ENCODE measurements around the gene CCDC141. TPM values are rescaled to one million over a fixed set of nuclear protein-coding genes. Genes with fewer than 3 reads are reported as not detected.

The CCDC141 gene
- total RNA-seq, 4 donors from 2014 or later = 1.6 to 10.3 (median 5.3) TPM

DNA sequence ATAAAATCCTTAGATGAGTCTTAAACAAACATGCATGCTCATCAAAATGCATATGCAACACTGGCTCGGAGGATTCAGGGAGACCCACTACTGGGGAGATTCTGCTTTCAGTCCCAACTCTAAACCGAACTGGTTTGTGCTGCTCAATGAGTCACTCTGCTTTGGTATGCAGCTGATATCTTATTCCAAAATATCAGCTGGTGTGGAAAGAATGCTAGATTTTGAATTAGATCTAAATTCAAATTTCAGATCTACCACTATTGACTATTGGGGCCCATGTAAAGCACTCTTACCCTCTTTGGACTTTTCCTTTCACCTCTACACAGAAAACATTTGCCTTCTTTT lies 203.5 kb downstream of the CCDC141 start:
- no peak for ATAC-seq

DNA sequence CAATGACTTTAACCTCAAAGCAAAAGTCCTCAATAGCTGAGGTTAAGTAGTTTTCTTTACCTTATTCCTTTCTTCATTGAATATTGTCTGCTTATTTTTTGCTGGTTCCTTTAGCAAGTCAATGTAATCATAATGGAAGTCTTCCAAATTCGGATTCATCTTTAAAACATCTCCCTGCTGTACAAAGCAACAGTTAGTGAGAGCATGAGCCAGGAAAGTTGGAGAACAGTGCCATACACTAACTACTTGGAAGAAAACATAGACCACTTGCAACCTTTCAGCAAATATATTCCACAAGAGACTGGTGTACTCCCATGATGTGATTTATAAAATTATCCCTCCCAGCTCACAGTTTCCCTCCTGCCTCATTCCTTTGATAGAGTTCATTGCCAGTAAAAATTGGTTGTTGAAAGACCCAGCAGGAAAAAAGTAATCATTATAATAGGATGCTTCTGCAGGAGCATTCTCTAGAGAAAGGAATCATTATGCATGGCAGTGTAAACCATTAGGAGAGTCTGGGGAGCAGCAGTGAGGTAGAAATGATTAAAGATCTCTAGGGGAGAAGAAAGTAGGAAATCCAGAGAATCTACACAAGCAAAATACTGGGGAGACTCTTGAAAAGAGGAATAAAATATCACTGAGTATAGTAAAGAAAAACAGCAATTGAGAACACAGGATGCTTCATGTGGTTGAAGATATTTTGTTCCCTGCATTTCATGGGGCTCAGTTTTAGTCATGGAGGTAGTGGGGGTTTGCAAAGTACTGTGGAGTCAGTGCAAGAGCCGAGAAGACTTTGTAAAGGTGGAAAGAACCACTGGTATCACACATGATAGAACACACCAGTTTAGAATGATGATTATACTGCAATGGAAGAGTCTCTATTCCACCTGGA lies 204.1 kb downstream of the CCDC141 start:
- no peak for TF ChIP-seq POLR2AphosphoS5 (IDR thresholded peaks at IDR 0.05)
- TF ChIP-seq EP300 (IDR thresholded peaks at IDR 0.05) = no peak
- TF ChIP-seq POLR2A (IDR thresholded peaks at IDR 0.05) = no peak
- TF ChIP-seq, protein P1, sequence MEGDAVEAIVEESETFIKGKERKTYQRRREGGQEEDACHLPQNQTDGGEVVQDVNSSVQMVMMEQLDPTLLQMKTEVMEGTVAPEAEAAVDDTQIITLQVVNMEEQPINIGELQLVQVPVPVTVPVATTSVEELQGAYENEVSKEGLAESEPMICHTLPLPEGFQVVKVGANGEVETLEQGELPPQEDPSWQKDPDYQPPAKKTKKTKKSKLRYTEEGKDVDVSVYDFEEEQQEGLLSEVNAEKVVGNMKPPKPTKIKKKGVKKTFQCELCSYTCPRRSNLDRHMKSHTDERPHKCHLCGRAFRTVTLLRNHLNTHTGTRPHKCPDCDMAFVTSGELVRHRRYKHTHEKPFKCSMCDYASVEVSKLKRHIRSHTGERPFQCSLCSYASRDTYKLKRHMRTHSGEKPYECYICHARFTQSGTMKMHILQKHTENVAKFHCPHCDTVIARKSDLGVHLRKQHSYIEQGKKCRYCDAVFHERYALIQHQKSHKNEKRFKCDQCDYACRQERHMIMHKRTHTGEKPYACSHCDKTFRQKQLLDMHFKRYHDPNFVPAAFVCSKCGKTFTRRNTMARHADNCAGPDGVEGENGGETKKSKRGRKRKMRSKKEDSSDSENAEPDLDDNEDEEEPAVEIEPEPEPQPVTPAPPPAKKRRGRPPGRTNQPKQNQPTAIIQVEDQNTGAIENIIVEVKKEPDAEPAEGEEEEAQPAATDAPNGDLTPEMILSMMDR (IDR thresholded peaks at IDR 0.05) = no peak
- 29 to 53% methylated on average over 2 of the region's 2 CpGs for WGBS, 2 donors (ENCODE audit: low coverage in 1 of 2)
- Histone ChIP-seq H3K27ac (peak overlapping the region in 1 of 4 donors; percentile 61), H3K9me3 (no peaks in the 10 kb centered on the region), H3K27me3 (no peaks in the 10 kb centered on the region), H3K4me3 (no peak overlapping the region), H3K36me3 (no peaks in the 10 kb centered on the region), H3K4me1 (peaks cover 9 to 41% (median 18%) of the 10 kb centered on the region in 3 donors)
- no peak for ATAC-seq

More for the DNA sequence above, 203.5 kb downstream of the CCDC141 start:
- Histone ChIP-seq H3K9me3 (no peaks in the 10 kb centered on the region), H3K27me3 (no peaks in the 10 kb centered on the region), H3K27ac (no peak overlapping the region), H3K4me1 (peaks cover 9 to 41% (median 18%) of the 10 kb centered on the region in 3 donors), H3K4me3 (no peak overlapping the region), H3K36me3 (no peaks in the 10 kb centered on the region)
- 45 to 66% methylated on average over 2 of the region's 2 CpGs for WGBS, 2 donors (ENCODE audit: low coverage in 1 of 2)
- TF ChIP-seq, protein P1 (IDR thresholded peaks at IDR 0.05) = no peak
- TF ChIP-seq POLR2AphosphoS5 (IDR thresholded peaks at IDR 0.05) (no peak), EP300 (IDR thresholded peaks at IDR 0.05) (no peak)

DNA sequence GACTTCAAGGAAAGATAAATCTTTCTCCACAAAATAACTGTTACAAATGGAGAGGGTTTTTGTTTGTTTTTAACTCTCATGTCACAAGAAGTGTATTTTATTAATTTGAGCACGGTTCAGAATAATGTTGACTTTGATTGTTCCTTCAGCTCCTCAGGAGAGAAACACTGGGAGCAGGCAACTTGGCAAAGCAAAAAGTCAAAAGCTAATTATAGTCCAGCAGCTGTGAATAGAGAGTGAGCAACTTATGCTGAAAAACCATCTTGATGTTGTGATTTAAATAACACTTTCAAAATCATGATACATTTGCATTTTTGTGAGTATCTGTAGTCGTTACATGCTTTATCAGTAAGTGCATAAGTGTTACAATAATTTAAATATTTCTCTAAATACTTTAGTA lies 205.2 kb downstream of the CCDC141 start:
- ATAC-seq = no peak
- H3K9me3 ChIP-seq = no peaks in the 10 kb centered on the region
- H3K27me3 ChIP-seq = no peaks in the 10 kb centered on the region
- 20 to 35% methylated on average over 2 of the region's 2 CpGs for WGBS, 2 donors (ENCODE audit: low coverage in 1 of 2)
- H3K4me1 ChIP-seq = peaks cover 9 to 33% (median 18%) of the 10 kb centered on the region in 3 donors
- no peak overlapping the region for H3K4me3 ChIP-seq
- no peaks in the 10 kb centered on the region for H3K36me3 ChIP-seq
- H3K27ac ChIP-seq = peak overlapping the region in 2 of 4 donors; percentile 39 to 61
- TF ChIP-seq, protein P1 (IDR thresholded peaks at IDR 0.05) = no peak
- TF ChIP-seq POLR2A (IDR thresholded peaks at IDR 0.05) (no peak), POLR2AphosphoS5 (IDR thresholded peaks at IDR 0.05) (no peak), EP300 (IDR thresholded peaks at IDR 0.05) (no peak)

DNA sequence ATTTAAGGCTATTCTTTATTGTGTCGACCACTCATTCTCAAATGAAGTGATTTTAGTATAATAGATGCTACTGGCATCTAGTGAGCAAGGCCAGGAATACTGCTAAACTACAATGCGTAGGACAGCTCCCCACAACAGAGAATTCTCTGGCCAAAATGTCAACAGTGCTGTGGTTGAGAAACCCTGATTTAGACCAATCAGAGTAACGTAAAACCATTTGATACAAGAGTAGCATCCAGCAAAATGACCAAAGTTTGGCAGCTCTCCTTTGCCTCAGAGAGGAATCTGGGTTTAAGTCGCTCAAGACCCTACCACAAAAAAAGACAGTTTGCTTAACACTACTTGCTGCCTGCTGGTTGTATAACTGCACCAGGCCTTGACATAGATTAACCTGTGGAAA lies 205.7 kb downstream of the CCDC141 start:
- Histone ChIP-seq H3K4me3 (no peak overlapping the region), H3K4me1 (peaks cover 9 to 33% (median 18%) of the 10 kb centered on the region in 3 donors), H3K9me3 (no peaks in the 10 kb centered on the region), H3K27ac (peak overlapping the region in 3 of 4 donors; percentile 5 to 61 (median 39)), H3K36me3 (no peaks in the 10 kb centered on the region), H3K27me3 (no peaks in the 10 kb centered on the region)
- TF ChIP-seq POLR2AphosphoS5 (IDR thresholded peaks at IDR 0.05) (no peak), POLR2A (IDR thresholded peaks at IDR 0.05) (no peak), EP300 (IDR thresholded peaks at IDR 0.05) (no peak)
- TF ChIP-seq, protein P1 (IDR thresholded peaks at IDR 0.05) = no peak
- ATAC-seq = no peak
- 42 to 51% methylated on average over 4 of the region's 4 CpGs for WGBS, 2 donors (ENCODE audit: low coverage in 1 of 2)

DNA sequence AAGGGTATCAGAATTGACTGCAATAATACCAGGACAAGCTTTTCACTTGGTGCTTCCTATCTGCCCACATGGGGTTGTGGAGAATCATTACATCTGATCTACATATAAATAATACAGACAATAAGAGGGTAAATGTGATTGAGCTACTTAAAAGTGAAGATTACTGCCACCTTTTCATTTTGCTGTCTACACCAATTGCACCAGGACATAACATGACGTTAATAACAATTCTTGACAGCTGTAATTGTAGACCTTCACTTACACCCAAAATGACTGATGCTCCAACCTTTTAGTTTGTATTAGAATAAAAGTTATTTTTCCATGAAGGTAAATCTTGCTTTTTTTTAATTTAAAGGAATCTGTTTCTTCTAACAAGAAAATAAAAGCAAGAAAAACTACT lies 206.2 kb downstream of the CCDC141 start:
- WGBS, 2 donors (ENCODE audit: low coverage in 1 of 2) = 88% methylated on average over 1 of the region's 1 CpG; no CpG with 5 or more reads in 1 of the 2 donors
- Histone ChIP-seq H3K27ac (peak overlapping the region in 1 of 4 donors; percentile 61), H3K36me3 (no peaks in the 10 kb centered on the region), H3K27me3 (no peaks in the 10 kb centered on the region), H3K9me3 (no peaks in the 10 kb centered on the region), H3K4me3 (no peak overlapping the region), H3K4me1 (peaks cover 9 to 33% (median 18%) of the 10 kb centered on the region in 3 donors)
- no peak for ATAC-seq
- no peak for TF ChIP-seq POLR2AphosphoS5 (IDR thresholded peaks at IDR 0.05)
- TF ChIP-seq, protein P1 (IDR thresholded peaks at IDR 0.05) = no peak
- no peak for TF ChIP-seq EP300 (IDR thresholded peaks at IDR 0.05)
- TF ChIP-seq POLR2A (IDR thresholded peaks at IDR 0.05) = no peak
